GM21529 (cell line): ENCODE data around the gene ESPNL.
"Not testable (repeated sequence)": the region's sequence is repeated elsewhere in the genome, so short reads cannot be mapped to it uniquely, and the experiment has no call there.

Source experiments
- ATAC-seq: cut with Tn5 transposase; IDR thresholded peaks from one replicate; pipeline ENCODE4 v1.9.1; 2021; ENCODE audit not compliant: unreplicated experiment

ESPNL gene

DNA sequence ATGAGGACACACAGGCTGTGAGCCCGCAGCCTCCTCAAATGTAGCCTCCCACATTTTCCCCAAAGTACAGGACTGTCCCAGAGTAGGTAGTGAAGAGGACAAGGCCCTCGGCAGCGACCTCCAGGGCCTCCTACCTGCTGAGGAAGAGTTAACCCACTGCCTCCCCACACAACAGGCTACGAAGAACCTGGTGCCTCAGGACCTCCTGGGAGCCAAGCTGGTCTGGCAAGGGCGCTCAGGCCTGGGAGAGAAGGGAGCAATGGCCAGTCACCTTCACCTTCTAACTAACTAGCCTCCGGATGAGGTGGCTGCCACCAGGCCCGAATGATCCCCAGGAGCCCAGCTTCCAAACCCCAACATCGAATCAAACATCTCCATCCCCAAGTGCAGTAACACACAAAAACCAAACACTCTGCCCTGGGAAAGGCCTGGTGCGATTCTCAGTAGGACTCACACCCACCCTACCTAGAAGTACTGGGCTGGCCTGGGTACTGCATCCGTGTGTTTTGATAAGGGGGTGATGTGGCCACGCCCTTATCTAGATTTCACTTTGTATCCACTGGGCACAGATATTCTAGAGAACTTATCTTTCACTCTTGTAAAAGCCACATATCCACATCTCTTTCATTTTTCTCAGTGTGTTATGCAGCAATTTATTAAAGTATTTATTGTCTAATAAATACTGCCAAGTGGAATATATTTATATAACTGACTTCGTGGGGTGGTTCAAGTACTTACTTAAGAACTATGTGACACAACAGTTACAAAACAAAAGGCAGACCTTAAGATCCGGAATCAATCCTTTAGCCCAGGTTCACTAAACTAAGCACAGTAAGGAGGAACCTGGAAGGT lies 68.3 kb downstream of the ESPNL start:
- ATAC-seq = no peak

DNA sequence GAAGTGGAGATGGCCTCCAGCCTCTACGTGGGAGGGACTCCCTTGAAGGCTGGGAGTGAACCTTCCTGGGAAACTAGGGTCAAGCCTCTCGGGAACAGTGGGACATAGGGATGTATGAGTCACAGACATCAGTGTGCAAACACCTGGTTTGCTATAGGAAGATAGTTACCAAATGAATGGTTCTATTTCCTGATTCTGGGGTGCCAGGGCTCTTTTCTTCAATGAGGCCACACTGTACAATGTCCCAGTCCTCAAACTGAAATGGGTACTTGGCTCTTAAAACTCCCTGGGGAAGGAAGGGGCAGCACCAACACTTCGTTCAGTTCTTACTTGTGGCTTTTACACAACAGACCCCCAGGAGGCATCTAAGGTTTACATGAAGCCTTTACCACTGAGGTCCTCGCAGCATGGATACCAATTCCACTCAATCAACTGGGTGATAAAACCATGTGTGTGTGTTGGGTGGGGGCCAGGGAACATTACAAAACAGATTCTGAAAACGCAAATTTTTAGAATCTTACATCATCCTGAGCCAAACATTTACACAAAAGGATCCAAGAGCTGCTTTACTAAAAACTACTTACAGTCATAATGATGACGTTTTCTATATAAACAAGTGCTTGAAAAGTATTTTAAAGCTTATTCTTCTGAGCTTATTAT lies 69.0 kb downstream of the ESPNL start:
- ATAC-seq = no peak

DNA sequence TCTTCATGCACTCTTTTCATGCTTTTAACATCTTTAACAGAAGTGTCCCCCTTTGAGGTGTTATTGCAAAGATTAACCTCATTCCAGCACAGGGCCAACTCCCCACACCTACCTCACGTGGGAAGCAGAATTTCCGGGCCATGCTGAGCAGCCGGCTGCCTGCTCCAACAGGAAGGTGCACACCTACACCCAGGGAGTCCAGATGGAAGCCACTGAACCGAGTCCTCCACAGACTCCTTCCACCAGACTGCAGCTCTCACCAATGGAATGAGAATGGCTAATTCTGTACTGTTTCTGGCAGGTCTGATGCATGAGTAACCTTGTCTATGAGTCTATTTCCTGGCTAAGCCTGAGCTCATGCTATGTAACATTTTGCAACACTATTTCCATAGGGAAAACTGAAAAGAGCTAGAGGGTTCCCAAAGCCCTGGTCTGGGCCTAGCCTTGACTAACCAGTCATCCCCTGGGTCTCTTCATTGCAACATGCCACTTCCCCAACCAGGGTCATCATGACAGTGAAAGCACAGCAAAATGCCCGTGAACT lies 69.6 kb downstream of the ESPNL start:
- no peak for ATAC-seq

DNA sequence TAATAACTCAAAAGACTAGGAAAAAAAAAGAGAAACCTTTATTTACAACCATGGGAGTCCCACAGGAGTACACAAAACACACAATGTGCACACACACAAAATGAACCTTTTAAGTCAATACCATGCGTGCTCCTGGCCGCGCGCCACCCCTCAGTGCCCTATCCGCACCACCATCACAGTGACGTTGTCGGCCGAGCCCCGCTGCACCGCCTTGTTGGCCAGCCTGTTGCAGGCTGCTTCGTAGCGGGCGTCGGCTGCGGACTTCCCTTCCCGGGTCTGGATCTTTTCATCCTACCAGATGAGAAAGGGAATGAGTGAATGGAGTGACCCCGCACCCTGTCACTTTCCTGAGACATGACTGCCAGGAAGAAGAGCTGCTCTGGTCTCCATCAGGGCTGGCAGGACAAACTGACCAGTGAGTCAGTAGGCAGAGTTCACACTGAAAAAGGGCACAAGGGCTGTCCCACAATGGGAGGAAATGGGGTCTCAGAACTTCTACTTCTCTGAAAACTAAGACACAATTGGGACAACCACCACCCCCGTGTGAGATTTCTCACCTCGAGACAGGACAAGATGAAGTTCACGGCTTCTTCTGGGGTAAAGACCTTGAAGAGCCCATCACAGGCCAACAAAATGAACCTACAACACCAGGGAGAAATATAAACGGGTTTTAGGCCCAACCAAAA lies 70.4 kb downstream of the ESPNL start:
- ATAC-seq = no peak

DNA sequence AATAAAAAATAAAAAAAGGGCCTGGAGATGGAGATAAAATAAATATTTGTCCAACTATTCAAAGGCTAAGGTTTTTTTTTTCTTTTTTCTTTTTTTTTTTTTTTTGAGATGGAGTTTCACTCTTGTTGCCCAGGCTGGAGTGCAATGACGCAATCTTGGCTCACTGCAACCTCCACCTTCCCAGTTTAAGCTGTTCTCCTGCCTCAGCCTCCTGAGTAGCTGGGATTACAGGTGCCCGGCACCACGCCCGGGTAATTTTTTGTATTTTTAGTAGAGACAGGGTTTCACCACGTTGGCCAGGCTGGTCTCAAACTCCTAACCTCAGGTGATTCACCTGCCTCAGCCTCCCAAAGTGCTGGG lies 70.9 kb downstream of the ESPNL start:
- ATAC-seq = not testable (repeated sequence)

DNA sequence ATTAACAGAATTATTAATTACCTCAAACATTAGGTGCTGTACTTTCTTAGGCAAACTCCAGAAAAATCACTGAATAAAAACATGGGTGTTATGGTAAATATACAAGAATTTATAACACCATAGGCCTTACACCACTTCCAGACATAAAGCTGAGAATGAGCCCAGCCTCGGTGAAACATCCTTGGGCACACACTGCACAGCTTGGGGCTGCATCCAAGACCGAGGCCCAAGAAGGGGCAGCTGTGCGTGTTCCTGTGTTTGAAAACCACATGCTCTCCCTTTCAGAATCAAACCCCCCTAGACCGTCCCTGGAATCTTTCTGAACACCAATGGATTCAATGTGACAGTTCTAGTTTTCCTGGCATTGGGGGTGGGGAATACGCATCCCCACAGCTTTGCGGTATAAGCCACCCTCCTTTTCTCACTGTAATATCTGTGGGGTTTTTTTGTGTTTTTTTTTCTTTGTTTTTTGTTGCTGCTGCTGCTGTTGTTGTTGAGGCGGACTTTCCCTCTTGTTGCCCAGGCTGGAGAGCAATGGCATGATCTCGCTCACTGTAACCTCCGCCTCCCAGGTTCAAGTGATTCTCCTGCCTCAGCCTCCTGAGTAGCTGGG lies 71.5 kb downstream of the ESPNL start:
- ATAC-seq = no peak

DNA sequence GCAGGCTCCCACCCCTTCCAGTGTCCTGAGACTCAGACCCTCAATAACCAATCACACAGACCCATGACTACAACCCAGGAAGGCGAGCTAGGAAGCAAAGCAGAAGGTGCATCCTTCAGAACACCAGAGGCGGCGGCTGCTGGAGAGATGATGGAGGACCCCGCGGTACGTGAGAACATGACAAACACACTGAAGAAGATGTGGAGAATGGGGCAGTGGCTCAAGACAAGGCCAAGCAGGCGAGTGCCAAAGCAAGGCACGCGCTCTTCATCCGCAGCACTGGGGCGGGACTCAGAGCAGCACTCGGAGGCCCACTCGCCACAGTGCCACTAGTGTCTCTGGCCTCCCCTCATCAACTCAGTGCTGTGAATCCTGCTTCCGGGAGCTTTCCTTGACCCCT lies 72.3 kb downstream of the ESPNL start:
- no peak for ATAC-seq

DNA sequence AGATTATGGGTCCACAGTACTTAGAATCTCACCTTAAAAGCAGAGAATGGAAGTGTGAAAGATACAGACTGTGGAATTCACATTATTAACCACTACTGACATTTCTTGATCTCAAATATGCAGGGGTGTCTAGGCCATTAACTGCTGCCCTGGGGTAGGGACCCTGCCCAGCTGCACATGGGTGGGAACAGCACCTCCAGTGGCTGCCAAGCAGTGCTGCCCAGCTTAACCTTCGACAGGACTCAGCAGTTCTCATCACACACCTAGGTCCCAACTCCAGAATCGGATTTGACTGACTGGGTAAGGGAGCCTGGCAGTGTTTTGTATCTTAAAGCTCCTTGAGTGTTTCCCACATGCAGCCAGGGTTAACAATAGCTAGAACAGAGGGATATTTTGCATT lies 73.6 kb downstream of the ESPNL start:
- ATAC-seq = no peak

DNA sequence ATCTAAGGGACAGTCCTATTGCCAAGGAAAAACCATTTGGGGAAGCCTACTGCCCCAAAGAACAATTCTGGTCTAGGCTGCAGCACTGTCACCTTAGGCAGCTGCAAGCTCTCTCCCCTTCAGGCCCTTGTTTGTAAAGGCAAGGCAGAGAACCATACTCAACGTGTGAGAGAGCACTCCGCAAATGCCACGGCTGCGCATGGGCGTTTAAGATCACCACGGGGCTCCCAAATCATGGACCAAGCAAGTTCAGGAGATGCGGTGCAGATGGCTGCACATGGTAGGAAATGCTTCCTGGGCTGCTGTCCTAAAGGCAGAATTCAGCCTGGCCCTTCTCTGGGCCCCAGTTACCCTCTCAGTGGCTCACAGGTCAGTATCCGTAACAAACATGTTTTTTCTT lies 74.2 kb downstream of the ESPNL start:
- no peak for ATAC-seq

DNA sequence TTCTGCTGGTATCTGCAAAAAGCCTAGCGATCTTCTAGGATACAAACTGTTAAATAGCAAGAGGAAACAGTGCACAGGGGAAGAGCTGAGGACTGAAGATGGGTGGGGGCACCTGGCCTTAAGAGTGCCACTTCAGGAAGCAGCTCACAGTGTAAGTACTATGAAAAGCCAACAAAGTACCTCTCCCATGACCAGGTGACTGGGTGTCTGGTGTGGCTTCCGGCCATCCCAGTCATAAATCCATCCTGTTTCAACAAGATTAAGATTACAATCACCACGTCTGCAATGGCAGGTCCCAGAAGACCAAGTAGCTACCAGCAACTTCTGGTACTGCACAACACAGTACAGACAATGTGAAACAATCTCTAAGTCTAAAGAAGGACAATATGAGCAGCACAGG lies 74.6 kb downstream of the ESPNL start:
- ATAC-seq = no peak

DNA sequence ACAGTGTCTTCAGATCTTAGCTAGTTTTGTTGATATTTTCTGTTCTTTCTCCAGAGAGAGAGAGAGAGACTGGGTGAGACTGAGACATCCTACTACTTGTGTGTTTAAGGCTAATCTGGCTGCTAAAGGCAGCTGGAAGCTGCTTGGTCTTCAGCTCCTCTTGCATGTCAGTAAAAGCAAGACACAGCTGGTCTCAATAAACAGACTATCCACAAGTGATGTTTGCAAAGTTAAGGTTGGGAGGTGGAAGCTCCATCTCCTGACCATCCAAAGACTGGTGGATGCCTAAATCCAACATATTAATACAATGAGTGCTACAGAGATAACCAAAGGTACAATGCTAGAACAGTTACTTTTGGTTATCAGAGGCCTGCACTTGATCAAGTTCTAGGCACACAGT lies 76.5 kb downstream of the ESPNL start:
- ATAC-seq = no peak

DNA sequence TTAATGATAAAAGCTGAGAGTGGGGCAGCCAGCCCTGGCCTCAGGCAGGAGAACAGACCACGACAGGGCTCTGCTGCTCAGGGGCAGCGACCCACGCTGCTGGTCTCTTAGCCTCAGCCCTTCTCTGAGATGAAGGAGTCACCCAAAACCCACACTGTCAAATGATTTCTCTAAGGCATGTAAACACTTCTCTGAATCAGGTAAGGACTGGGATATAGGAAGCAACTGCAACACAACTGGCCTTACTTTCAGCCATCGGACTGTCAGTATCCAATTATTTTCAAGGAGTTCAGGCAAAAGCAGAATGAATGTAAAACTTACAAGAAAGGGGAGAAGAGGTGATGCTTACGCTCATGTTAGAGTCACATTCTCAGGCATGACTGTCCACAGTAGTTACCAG lies 80.4 kb downstream of the ESPNL start:
- no peak for ATAC-seq

DNA sequence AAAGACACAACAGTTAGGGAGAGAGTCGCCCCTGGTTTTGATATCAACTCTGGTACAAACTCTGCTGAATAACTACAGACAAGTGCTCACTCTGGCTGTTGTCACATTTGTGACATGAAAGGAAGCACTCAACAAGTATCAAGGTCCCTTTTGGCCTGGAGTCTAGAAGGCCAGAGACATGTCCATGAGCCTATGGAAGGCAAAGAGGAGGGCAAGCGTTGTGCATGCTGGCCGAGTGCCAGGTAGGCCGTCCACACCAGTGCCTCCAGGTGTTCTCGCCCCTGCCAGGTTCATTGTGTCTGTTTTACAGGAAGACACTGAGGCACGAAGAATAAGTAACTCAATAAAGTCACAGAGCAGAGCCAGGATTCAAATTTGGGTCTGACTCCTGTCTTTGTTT lies 82.2 kb downstream of the ESPNL start:
- ATAC-seq = no peak
